Measurements from ENCODE around the gene BCAR3. TPM values are rescaled to one million over a fixed set of nuclear protein-coding genes. Genes with fewer than 3 reads are reported as not detected.

BCAR3 gene
- total and polyA plus RNA-seq, 2 of the 4 experiments (the other 2 are of a cell fraction) = 41.4 to 46.4 TPM

- Histone ChIP-seq H2AK5ac (ENCODE audit: low read depth, low read length) (no peak overlapping the region), H3K23ac (ENCODE audit: low read depth, low read length) (no peak overlapping the region), H3K4me1 (ENCODE audit: control insufficient read depth, insufficient read depth, low read length) (peaks cover 7% of the 10 kb centered on the region), H4K8ac (ENCODE audit: low read depth in 2 of 2, low read length in 2 of 2) (no peak overlapping the region), H3K27me3 (ENCODE audit: control insufficient read depth, insufficient read depth, low read length) (no peaks in the 10 kb centered on the region), H3K9ac (ENCODE audit: low read depth, low read length) (no peak overlapping the region), H2AFZ (replicated peaks; ENCODE audit: low read length, poor library complexity) (no peak overlapping the region), H2BK15ac (ENCODE audit: low read depth, low read length) (no peak overlapping the region), H3K9me1 (ENCODE audit: insufficient read depth, low read length) (peaks cover 13% of the 10 kb centered on the region), H3K18ac (ENCODE audit: low read depth, low read length) (no peak overlapping the region), H3K56ac (ENCODE audit: extremely low read depth, insufficient read depth, low read length) (no peak overlapping the region), H4K91ac (ENCODE audit: insufficient read depth, low read depth, low read length) (no peak overlapping the region), H3K14ac (replicated peaks; ENCODE audit: low read depth, low read length) (no peak overlapping the region), H3K79me1 (ENCODE audit: low read depth in 1 of 2, low read length in 2 of 2) (peaks cover 32 to 79% of the 10 kb centered on the region in 2 experiments), H2BK5ac (ENCODE audit: low read depth, low read length, poor library complexity, severe bottlenecking) (no peak overlapping the region), H3K4ac (ENCODE audit: low read depth, low read length) (no peak overlapping the region), H3K9me3 (ENCODE audit: control insufficient read depth, insufficient read depth, low read length) (no peaks in the 10 kb centered on the region), H2BK120ac (ENCODE audit: low read depth, low read length) (no peak overlapping the region), H3K4me3 (ENCODE audit: insufficient read depth, low read depth, low read length) (no peak overlapping the region), H4K20me1 (ENCODE audit: insufficient read depth, low read length) (peaks cover 25% of the 10 kb centered on the region), H3K36me3 (ENCODE audit: control insufficient read depth, insufficient read depth, low read length) (peaks cover 60% of the 10 kb centered on the region), H3K4me2 (ENCODE audit: low read depth, low read length) (no peak overlapping the region), H4K5ac (ENCODE audit: low read depth, low read length) (no peak overlapping the region), H2AK9ac (replicated peaks; ENCODE audit: low read depth, low read length, poor library complexity) (no peak overlapping the region), H2BK20ac (ENCODE audit: low read depth, low read length) (no peak overlapping the region; the same call in 1 of the 2 replicates), H3K27ac (ENCODE audit: insufficient read depth, low read length) (no peak overlapping the region)
- intact Hi-C loops (cut with micrococcal nuclease) = no loop called here
- no peak for TF ChIP-seq CEBPB (IDR thresholded peaks at IDR 0.05; ENCODE audit: low read depth, low read length)
- TF ChIP-seq CTCF (conservative IDR thresholded peaks at IDR 0.05; ENCODE audit: low read depth, low read length) = no peak
- no peak for TF ChIP-seq ELK1 (IDR thresholded peaks at IDR 0.05; ENCODE audit: borderline replicate concordance, low read depth, low read length)
- TF ChIP-seq MXI1 (IDR thresholded peaks at IDR 0.05; ENCODE audit: borderline replicate concordance, low read depth, low read length) = no peak
- no peak for TF ChIP-seq RFX5 (IDR thresholded peaks at IDR 0.05; ENCODE audit: low read depth, low read length)
- TF ChIP-seq USF2 (IDR thresholded peaks at IDR 0.05; ENCODE audit: low read depth, low read length) = no peak
- TF ChIP-seq FOS (IDR thresholded peaks at IDR 0.05; ENCODE audit: low read depth, low read length) = no peak
- TF ChIP-seq SMC3 (IDR thresholded peaks at IDR 0.05; ENCODE audit: low read depth, low read length) = no peak
- BruUV-seq (replicated peaks) = no TSS peak
- in situ Hi-C loops (cut with MboI; ENCODE audit: low sequenced_read_pairs) = loop anchor here (25.0 kb wide), 1 partner anchor 109 kb away; no protein-coding TSS in a partner anchor
- dilution Hi-C loops (cut with HindIII; ENCODE audit: low sequenced_read_pairs, unreplicated experiment) = no loop called here
- ChIA-PET CTCF (no interaction called here), POLR2A (ENCODE audit: unreplicated experiment) (no interaction called here)
- DNase-seq = no peak
- no peak for ATAC-seq (ENCODE audit: low read depth)
- WGBS, 2 experiments (ENCODE audit: extremely low coverage in 2 of 2, insufficient read length in 1 of 2) = 98% methylated on average over 6 of the region's 12 CpGs; no CpG with 5 or more reads in 1 of the 2 experiments
Observed at GRCh38 chr1:93571623-93572310, 109.9 kb downstream of the BCAR3 start.

Data from IMR-90 (cell line).